HG03558 (cell line): ENCODE measurements around the gene UCN3.

Experiments
- ATAC-seq: cut with Tn5 transposase; IDR thresholded peaks from one replicate; pipeline ENCODE4 v1.9.1; 2021; ENCODE audit warnings: moderate number of reproducible peaks; ENCODE audit not compliant: unreplicated experiment; ENCODE audit errors: extremely low read depth

UCN3 gene

GRCh38 chr10:5364890-5365338, at the start of gene UCN3:
TSS of gene UCN3 (plus strand) at chr10:5364966. CDS start at chr10:5373721, 8,755 bp downstream.
- ATAC-seq, result no peak

DNA sequence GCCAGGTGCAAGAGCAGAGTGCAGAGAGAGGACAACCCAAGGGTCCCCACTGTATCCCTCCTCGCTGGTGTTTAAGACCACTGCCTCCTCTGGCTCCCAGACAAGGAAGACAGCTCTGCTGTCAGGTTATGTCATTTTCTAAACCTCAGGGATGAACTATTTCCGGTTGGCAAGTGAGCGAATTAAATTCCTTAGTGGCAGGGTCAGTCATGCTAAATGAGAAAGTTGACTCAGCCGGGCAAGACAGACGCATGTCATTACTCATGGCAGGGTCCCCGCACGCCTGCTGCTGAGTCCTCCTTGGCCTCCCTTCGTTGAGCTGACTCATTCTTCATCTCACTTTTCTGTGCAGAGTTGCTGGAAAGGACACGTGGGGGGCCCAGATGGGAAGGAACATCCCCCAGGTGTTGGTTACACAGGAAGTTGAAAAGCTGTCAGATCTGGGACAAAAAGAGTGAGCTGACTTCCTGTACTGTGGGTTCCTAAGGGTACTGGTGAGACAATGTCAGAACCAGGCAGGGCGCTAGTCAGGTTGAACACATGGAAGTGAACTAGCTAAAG, 47.1 kb upstream of the UCN3 start:
- no peak for ATAC-seq

- ATAC-seq, result no peak
Measured at GRCh38 chr10:5318148-5318547, 46.6 kb upstream of the UCN3 start.

DNA sequence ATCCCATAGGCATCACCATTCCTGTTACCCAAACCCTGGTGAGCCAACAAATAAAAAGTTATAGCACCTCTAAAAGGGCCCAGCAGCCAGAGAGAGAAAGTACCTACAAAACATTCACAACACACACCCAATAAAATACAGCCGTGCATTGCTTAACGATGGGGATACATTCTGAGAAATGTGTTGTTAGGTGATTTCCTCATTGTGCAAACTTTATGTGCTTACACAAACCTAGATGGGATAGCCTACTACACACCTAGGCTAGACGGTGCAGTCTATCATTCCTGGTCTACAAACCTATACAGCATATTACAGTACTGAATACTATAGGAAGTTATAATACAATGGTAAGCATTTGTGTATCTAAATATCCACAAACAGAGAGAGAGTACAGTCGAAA, 44.9 kb upstream of the UCN3 start:
- no peak for ATAC-seq

- ATAC-seq, result no peak
Measured at GRCh38 chr10:5321273-5321672, 43.5 kb upstream of the UCN3 start.

DNA sequence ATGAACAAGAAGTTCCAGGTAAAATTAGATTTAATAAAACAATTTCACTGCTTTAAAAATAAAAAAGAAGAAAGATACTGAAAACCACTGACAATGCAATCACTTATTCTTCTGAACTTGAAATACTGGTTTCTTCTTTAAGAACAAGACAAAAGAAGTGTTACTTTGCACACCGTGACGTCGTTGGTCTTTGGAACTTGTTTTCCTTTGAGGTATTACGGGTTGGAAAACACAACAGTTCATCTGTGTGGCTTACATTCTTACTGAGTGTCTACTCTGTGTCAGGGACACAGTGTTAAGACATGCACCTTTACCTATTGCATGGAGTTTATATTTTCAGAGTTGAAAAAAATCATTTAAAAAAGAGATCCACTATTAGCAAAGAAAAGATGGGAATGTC, 41.3 kb upstream of the UCN3 start:
- ATAC-seq, result no peak

DNA sequence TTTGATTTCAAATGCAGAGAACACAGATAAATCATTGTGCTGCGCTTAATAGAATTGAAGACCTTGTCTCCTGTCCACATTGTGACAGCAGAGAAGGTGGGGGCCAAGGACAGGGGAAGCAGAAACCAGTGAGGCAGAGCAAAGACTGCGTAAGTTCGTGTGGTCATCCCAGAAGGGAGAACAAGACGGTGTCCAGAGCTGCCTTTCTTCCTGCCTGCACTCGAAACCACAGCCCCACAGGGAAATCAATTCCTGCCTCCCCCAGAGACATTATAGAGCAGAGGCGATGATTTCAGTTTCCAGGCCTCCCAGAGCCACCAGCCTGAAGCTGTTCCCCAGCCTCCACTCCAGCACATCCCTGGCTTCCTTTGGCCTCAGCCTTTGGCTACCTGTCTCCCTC, 39.7 kb upstream of the UCN3 start:
- no peak for ATAC-seq

DNA sequence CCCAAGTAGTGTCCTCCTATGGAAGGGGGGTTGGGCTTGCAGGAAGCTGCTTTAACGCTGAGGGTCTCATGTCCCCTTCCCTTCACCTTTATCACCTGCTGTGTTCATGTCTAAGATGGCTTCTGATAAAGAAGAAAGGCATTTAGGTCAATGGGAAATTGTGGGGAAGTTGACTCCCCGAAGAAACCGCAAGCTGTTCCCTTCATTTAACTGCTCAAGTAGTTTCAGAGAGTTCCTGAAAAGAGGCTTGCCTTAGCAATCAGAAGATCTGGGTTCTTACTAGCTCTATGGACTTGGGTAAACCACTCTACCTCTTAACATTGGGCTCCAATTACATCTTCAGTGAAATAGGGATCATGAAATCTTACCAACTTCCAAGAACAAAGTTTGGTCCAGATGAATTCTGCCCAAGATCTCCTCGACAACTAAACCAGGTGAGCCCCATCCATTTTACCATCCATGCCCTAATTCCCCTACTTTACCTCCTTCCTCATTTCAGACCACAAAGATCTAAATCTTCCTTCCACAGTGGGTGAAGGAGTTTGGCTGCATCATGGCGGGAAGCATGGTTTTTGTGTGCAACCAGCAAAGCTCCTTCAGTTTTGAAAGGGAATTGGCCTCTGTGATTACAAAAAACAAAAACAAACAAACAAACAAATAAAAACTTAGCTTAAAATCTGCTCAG, 30.4 kb upstream of the UCN3 start:
- no peak for ATAC-seq

DNA sequence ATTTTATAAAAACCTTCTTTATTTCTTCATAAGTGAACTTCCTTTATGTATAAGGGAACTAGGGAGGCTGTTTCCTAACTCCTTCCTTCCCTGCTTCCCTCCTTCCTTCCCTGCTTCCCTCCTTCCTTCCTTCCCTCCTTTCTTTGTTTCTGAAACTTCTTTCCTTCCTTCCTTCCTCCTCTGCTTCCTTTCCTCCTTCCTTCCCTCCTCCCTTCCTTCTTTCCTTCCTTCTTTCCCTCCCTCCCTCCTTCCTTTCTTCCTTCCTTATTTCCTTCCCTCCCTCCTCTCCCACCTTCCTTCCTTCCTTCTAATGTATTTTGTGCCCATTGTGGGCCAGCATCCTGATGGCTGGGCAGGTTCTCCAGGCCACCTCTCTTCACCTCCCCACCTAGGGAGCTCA, 26.8 kb upstream of the UCN3 start:
- no peak for ATAC-seq

GRCh38 chr10:5343092-5343491, 21.7 kb upstream of the UCN3 start:
- no peak for ATAC-seq

- no peak for ATAC-seq
Measured at GRCh38 chr10:5343561-5343960, 21.2 kb upstream of the UCN3 start.

DNA sequence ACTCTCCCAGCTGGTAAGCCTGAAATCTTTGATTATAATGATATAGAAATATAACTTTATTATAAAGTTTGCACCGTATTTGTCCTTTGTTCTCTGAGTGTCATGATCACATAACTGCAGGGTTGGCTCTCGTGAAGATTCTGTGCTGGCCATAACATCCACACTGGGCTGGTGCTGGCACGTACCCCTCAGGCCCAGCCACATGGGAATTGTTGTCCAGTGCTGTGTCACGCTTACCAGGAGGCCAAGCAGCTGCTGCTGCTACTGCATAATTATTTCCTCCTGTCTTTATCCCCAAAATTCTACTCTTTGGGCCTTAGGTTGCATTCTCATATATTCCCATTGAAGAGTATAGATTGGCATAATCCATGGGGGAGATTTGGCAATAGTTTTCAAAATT, 20.8 kb upstream of the UCN3 start:
- no peak for ATAC-seq

DNA sequence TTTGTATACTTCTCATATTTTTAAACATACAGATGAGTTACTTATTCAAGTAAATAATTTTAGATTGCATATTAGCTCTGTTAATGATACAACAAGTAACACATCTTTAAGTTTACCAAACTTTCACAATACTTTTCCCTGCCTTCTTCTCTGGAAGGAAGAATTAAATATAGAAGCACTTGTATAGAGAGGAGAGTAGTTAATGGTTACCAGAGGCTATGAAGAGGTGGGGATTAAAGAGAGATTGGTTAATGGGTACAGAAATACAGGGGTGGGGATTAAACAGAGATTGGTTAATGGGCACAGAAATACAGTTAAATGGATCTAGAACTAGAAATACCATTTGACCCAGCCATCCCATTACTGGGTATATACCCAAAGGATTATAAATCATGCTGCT, 20.0 kb upstream of the UCN3 start:
- no peak for ATAC-seq

GRCh38 chr10:5346881-5347280, 17.9 kb upstream of the UCN3 start:
- no peak for ATAC-seq

DNA sequence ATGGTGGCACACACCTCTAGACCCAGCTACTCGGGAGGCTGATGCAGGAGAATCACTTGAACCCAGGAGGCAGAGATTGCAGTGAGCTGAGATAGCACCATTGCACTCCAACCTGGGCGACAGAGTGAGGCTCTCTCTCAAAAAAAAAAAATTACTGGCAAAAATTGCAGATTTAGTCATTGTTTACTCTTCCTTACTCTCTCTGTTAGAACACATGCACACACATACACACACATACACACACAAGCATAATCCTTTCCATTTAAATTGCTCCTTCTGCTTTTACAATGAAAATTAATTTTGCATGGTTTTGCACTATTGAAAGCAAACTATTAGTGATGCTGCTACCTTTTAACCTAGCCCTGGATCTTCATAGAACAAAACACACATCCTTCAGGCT, 15.4 kb upstream of the UCN3 start:
- ATAC-seq, result no peak

- peak; percentile 87 for ATAC-seq
Measured at GRCh38 chr10:5354068-5354467, 10.7 kb upstream of the UCN3 start.

DNA sequence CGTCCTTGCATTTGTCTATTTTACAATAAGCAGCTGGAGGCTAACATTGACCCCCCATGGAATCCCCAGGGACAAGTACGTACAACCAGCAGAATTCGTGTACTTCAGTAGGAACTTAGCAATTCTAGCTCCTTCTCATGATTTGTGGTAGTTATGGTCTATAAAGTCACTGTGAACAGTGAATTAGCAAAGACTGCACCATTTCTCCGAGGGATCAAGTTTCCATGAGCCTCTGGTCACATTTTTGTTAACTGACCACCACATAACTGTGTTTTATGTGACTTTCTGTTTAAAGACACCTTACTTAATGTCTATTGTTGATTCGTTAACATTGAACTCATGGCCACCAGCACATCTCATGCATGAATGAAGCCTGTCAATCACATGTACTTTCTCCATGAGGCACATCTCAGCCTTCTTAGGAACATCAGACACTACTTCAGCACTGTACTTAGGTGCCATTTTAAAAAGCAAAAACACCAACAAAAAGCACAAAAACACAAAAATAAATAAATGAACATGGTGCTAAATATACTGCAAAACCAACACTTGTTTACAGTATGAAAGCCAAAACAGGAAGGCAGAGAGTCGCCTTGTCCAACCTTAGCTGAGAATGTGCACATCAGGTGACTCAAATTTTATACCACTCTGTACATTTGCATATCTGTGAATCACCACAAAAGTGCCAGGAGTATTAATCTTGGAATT, 9.0 kb upstream of the UCN3 start:
- no peak for ATAC-seq

DNA sequence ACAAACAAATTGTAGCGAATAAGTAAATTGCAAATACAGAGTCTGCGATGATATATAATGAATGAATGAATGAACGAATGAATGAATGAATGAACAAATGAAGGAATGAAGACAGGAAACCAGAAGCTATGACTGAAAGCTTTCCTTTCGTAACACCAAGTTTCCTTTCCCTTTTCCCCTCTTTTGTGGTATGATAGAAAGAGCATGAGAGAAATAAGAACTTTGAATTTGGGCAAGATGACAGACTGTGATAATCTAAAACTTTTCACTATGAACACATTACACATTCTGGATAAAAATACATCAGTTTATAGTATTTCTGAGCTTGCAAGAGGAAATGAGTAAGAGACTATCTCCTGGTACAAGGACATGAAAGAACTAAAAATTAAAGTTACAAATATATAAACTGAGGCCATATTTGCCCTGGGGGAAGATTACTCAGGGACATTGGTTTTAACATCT, 8.4 kb upstream of the UCN3 start:
- no peak for ATAC-seq

- no peak for ATAC-seq
Measured at GRCh38 chr10:5360318-5360915, 4.3 kb upstream of the UCN3 start.

GRCh38 chr10:5361966-5362365, 2.8 kb upstream of the UCN3 start:
- ATAC-seq, result no peak

DNA sequence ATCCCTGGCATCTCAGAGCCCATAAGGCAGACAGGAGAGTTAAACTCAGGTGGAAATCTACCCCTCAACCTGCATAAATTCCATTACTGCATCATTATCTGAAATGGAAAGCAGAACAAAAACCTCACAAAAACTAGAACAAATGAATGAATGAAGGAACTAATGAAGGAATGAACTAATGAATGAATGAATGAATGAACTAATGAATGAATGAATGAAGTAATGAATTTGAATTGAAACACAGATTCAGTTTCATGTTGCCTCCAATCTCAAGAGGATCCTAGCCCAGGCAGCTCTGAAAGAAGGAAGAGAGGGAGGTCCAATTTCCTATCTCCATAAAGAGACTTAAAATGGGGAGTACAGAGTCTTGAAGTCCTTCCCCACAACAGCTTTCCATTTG, 1.9 kb upstream of the UCN3 start:
- ATAC-seq, result no peak
